ENCODE measurements around the gene ANKRD55.

Gene ANKRD55

GRCh38 chr5:56148453-56148971, 84.6 kb downstream of the ANKRD55 start:
- H3K4me2 ChIP-seq (ENCODE audit: low read depth, low read length), result peak overlapping the region; percentile 42
- peak overlapping the region; percentile 35; the same call in 1 of the 2 replicates for H2AFZ ChIP-seq (ENCODE audit: low read length)

GRCh38 chr5:56147659-56148230, 85.4 kb downstream of the ANKRD55 start:
- Histone ChIP-seq H2AFZ (ENCODE audit: low read length) (peak overlapping the region; percentile 35), H3F3A (ENCODE audit: insufficient read depth, low read length) (peaks cover 84% of the 10 kb centered on the region), H3K27ac (ENCODE audit: low read length) (peak overlapping the region; percentile 88), H3K4me1 (ENCODE audit: low read length) (peaks cover 79% of the 10 kb centered on the region), H4K20me1 (ENCODE audit: insufficient read depth, low read length) (no peaks in the 10 kb centered on the region), H3K9ac (ENCODE audit: low read length) (peak overlapping the region; percentile 59), H3K4me2 (ENCODE audit: low read depth, low read length) (peak overlapping the region; percentile 40), H3K4me3 (ENCODE audit: low read length) (peak overlapping the region; percentile 1; the same call in 1 of the 2 replicates), H3K27me3 (replicated peaks; ENCODE audit: insufficient read depth, low read length) (no peaks in the 10 kb centered on the region), H3K9me2 (replicated peaks; ENCODE audit: insufficient read depth, low read length) (no peaks in the 10 kb centered on the region), H3K36me3 (replicated peaks; ENCODE audit: insufficient read depth, low read length) (no peaks in the 10 kb centered on the region), H3K9me3 (replicated peaks; ENCODE audit: insufficient read depth, low read length) (no peaks in the 10 kb centered on the region), H3K79me2 (ENCODE audit: low read length) (0 out of 2 replicates have a peak, but pooled peaks cover 20% of the 10 kb centered on the region)
- DNase-seq, result peak; percentile 36
- TF ChIP-seq EZH2 (optimal IDR thresholded peaks at IDR 0.05; ENCODE audit: low read depth, low read length) (no peak), CTCF (IDR thresholded peaks at IDR 0.05; ENCODE audit: low read length) (no peak), EZH2phosphoT487 (IDR thresholded peaks at IDR 0.05; ENCODE audit: low read length) (no peak)

More at GRCh38 chr5:56148453-56148971, 84.6 kb downstream of the ANKRD55 start:
- Histone ChIP-seq H3K79me2 (ENCODE audit: low read length) (0 out of 2 replicates have a peak, but pooled peaks cover 23% of the 10 kb centered on the region), H3K36me3 (replicated peaks; ENCODE audit: insufficient read depth, low read length) (no peaks in the 10 kb centered on the region), H3K4me3 (ENCODE audit: low read length) (no peak overlapping the region), H3K9me2 (replicated peaks; ENCODE audit: insufficient read depth, low read length) (no peaks in the 10 kb centered on the region), H3F3A (ENCODE audit: insufficient read depth, low read length) (peaks cover 83% of the 10 kb centered on the region), H3K9ac (ENCODE audit: low read length) (peak overlapping the region; percentile 59), H4K20me1 (ENCODE audit: insufficient read depth, low read length) (no peaks in the 10 kb centered on the region), H3K4me1 (ENCODE audit: low read length) (peaks cover 81% of the 10 kb centered on the region), H3K27me3 (replicated peaks; ENCODE audit: insufficient read depth, low read length) (no peaks in the 10 kb centered on the region), H3K27ac (ENCODE audit: low read length) (peak overlapping the region; percentile 88), H3K9me3 (replicated peaks; ENCODE audit: insufficient read depth, low read length) (no peaks in the 10 kb centered on the region)
- no peak for TF ChIP-seq EZH2 (optimal IDR thresholded peaks at IDR 0.05; ENCODE audit: low read depth, low read length)
- TF ChIP-seq CTCF (IDR thresholded peaks at IDR 0.05; ENCODE audit: low read length), result no peak
- no peak for TF ChIP-seq EZH2phosphoT487 (IDR thresholded peaks at IDR 0.05; ENCODE audit: low read length)
- peak; percentile 96 for DNase-seq

GRCh38 chr5:56147106-56147505, 86.0 kb downstream of the ANKRD55 start:
- no peaks in the 10 kb centered on the region for H3K36me3 ChIP-seq (replicated peaks; ENCODE audit: insufficient read depth, low read length)
- no peak for TF ChIP-seq CTCF (IDR thresholded peaks at IDR 0.05; ENCODE audit: low read length)
- no peak for TF ChIP-seq EZH2phosphoT487 (IDR thresholded peaks at IDR 0.05; ENCODE audit: low read length)
- no peak for TF ChIP-seq EZH2 (optimal IDR thresholded peaks at IDR 0.05; ENCODE audit: low read depth, low read length)
- H3K9me2 ChIP-seq (replicated peaks; ENCODE audit: insufficient read depth, low read length), result no peaks in the 10 kb centered on the region
- peaks cover 81% of the 10 kb centered on the region for H3K4me1 ChIP-seq (ENCODE audit: low read length)
- H3K27me3 ChIP-seq (replicated peaks; ENCODE audit: insufficient read depth, low read length), result no peaks in the 10 kb centered on the region
- peak overlapping the region; percentile 59; the same call in 1 of the 2 replicates for H3K9ac ChIP-seq (ENCODE audit: low read length)
- no peak overlapping the region for H2AFZ ChIP-seq (ENCODE audit: low read length)
- H3F3A ChIP-seq (ENCODE audit: insufficient read depth, low read length), result peaks cover 84% of the 10 kb centered on the region
- H3K4me2 ChIP-seq (ENCODE audit: low read depth, low read length), result peak overlapping the region; percentile 40
- H3K27ac ChIP-seq (ENCODE audit: low read length), result peak overlapping the region; percentile 88
- no peaks in the 10 kb centered on the region for H3K9me3 ChIP-seq (replicated peaks; ENCODE audit: insufficient read depth, low read length)
- no peak for DNase-seq
- H4K20me1 ChIP-seq (ENCODE audit: insufficient read depth, low read length), result no peaks in the 10 kb centered on the region
- H3K79me2 ChIP-seq (ENCODE audit: low read length), result 0 out of 2 replicates have a peak, but pooled peaks cover 20% of the 10 kb centered on the region
- H3K4me3 ChIP-seq (ENCODE audit: low read length), result no peak overlapping the region
